WTC11 (cell line): Measurements from ENCODE around the gene MEX3C.

Experiments
- CREB1 ChIP-seq: sonication (generic); formaldehyde crosslinking; IDR thresholded peaks from 2 replicates; pipeline ENCODE4 v1.8.0; 2023; ENCODE audit warnings: mild to moderate bottlenecking, missing genetic modification reagents
- CTCF ChIP-seq: fragments of 200-600 bp; IDR thresholded peaks from 2 replicates; pipeline ENCODE4 v1.8.0; 2022; ENCODE audit warnings: antibody characterized with exemption
- ESRRA ChIP-seq: sonication (generic); formaldehyde crosslinking; IDR thresholded peaks from 2 replicates; pipeline ENCODE4 v1.8.1; 2022; ENCODE audit warnings: mild to moderate bottlenecking, missing genetic modification reagents, borderline replicate concordance
- NFYB ChIP-seq: sonication (generic); formaldehyde crosslinking; conservative IDR thresholded peaks from 2 replicates; pipeline ENCODE4 v1.8.0; 2022; ENCODE audit warnings: low read depth, missing genetic modification reagents
- PRDM15 ChIP-seq: sonication (generic); formaldehyde crosslinking; IDR thresholded peaks from 2 replicates; pipeline ENCODE4 v1.8.0; 2022; ENCODE audit warnings: missing genetic modification reagents
- SOX15 ChIP-seq: fragments of 250-450 bp; sonication (Bioruptor Pico); IDR thresholded peaks from 2 replicates; pipeline ENCODE4 v1.9.0; 2021; ENCODE audit warnings: mild to moderate bottlenecking
- SP1 ChIP-seq: sonication (generic); formaldehyde crosslinking; conservative IDR thresholded peaks from 2 replicates; pipeline ENCODE4 v1.8.1; 2022; ENCODE audit warnings: missing genetic modification reagents
- TCF7 ChIP-seq: sonication (generic); formaldehyde crosslinking; IDR thresholded peaks from 2 replicates; pipeline ENCODE4 v1.8.0; 2022; ENCODE audit warnings: mild to moderate bottlenecking, low read depth, missing genetic modification reagents, moderate library complexity
- TP53 ChIP-seq: sonication (generic); formaldehyde crosslinking; IDR thresholded peaks from 2 replicates; pipeline ENCODE4 v1.8.1; 2023; ENCODE audit warnings: mild to moderate bottlenecking, missing genetic modification reagents
- ZNF281 ChIP-seq: sonication (generic); formaldehyde crosslinking; IDR thresholded peaks from 2 replicates; pipeline ENCODE4 v1.8.0; 2023; ENCODE audit warnings: mild to moderate bottlenecking, missing genetic modification reagents
- ZNF423 ChIP-seq: fragments of 250-450 bp; sonication (Bioruptor Pico); IDR thresholded peaks from 2 replicates; pipeline ENCODE4 v2.1.2; 2022; ENCODE audit warnings: mild to moderate bottlenecking, moderate library complexity

GRCh38 chr18:51170664-51171063 lies 26.8 kb downstream of the MEX3C start:
- no peak for TF ChIP-seq TP53 (CRISPR knock-in tag)
- no peak for TF ChIP-seq CREB1 (CRISPR knock-in tag)
- TF ChIP-seq SP1 (CRISPR knock-in tag), result no peak
- no peak for TF ChIP-seq ZNF281 (CRISPR knock-in tag)
- no peak for TF ChIP-seq PRDM15 (CRISPR knock-in tag)
- no peak for TF ChIP-seq SOX15 (CRISPR knock-in tag)
- no peak for TF ChIP-seq ESRRA (CRISPR knock-in tag)
- TF ChIP-seq CTCF, result no peak
- TF ChIP-seq ZNF423 (CRISPR knock-in tag), result no peak
- TF ChIP-seq TCF7, result no peak
- TF ChIP-seq NFYB (CRISPR knock-in tag), result no peak
